ENCODE data around the gene GLP2R.

DNA sequence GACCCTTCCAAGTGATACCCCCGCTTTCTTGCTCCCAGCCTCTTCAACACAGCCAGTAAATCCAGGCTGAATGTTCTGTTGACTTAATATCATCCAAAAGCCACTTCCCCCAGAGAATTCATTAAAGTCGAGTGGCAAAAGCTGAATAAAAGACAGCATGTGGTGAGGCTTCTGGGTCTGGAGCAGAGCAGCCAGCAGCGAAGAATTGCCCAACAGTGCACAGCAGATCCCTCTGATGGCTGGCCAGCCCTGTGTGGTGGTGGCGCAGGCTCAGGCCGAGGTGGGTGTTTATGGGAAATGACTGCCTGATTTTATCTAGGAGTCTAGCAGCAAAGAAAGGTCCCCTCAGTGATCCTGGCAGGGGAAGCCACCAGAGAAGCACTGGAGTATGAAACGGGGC lies 109.7 kb downstream of the GLP2R start:
- TF ChIP-seq, protein P1, sequence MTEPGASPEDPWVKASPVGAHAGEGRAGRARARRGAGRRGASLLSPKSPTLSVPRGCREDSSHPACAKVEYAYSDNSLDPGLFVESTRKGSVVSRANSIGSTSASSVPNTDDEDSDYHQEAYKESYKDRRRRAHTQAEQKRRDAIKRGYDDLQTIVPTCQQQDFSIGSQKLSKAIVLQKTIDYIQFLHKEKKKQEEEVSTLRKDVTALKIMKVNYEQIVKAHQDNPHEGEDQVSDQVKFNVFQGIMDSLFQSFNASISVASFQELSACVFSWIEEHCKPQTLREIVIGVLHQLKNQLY (CRISPR knock-in tag; IDR thresholded peaks at IDR 0.05) = no peak
- TF ChIP-seq MYC (CRISPR knock-in tag; IDR thresholded peaks at IDR 0.05; ENCODE audit: borderline replicate concordance) (no peak), CHCHD3 (CRISPR knock-in tag; IDR thresholded peaks at IDR 0.05) (no peak), SMC3 (IDR thresholded peaks at IDR 0.05; ENCODE audit: low read length) (no peak)
- TF ChIP-seq, protein P2, sequence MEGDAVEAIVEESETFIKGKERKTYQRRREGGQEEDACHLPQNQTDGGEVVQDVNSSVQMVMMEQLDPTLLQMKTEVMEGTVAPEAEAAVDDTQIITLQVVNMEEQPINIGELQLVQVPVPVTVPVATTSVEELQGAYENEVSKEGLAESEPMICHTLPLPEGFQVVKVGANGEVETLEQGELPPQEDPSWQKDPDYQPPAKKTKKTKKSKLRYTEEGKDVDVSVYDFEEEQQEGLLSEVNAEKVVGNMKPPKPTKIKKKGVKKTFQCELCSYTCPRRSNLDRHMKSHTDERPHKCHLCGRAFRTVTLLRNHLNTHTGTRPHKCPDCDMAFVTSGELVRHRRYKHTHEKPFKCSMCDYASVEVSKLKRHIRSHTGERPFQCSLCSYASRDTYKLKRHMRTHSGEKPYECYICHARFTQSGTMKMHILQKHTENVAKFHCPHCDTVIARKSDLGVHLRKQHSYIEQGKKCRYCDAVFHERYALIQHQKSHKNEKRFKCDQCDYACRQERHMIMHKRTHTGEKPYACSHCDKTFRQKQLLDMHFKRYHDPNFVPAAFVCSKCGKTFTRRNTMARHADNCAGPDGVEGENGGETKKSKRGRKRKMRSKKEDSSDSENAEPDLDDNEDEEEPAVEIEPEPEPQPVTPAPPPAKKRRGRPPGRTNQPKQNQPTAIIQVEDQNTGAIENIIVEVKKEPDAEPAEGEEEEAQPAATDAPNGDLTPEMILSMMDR (CRISPR knock-in tag; IDR thresholded peaks at IDR 0.05) = no peak
- TF ChIP-seq, protein P3, sequence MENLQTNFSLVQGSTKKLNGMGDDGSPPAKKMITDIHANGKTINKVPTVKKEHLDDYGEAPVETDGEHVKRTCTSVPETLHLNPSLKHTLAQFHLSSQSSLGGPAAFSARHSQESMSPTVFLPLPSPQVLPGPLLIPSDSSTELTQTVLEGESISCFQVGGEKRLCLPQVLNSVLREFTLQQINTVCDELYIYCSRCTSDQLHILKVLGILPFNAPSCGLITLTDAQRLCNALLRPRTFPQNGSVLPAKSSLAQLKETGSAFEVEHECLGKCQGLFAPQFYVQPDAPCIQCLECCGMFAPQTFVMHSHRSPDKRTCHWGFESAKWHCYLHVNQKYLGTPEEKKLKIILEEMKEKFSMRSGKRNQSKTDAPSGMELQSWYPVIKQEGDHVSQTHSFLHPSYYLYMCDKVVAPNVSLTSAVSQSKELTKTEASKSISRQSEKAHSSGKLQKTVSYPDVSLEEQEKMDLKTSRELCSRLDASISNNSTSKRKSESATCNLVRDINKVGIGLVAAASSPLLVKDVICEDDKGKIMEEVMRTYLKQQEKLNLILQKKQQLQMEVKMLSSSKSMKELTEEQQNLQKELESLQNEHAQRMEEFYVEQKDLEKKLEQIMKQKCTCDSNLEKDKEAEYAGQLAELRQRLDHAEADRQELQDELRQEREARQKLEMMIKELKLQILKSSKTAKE (CRISPR knock-in tag; IDR thresholded peaks at IDR 0.05; ENCODE audit: borderline replicate concordance) = no peak
